GM21576 (cell line): ENCODE measurements around the gene MYBBP1A.
"Not testable (repeated sequence)": the region's sequence is repeated elsewhere in the genome, so short reads cannot be mapped to it uniquely, and the experiment has no call there.

Experiments used
- ATAC-seq: cut with Tn5 transposase; IDR thresholded peaks from one replicate; pipeline ENCODE4 v1.9.1; 2021; ENCODE audit warnings: mild to moderate bottlenecking, moderate library complexity; ENCODE audit not compliant: unreplicated experiment

The MYBBP1A gene, protein sequence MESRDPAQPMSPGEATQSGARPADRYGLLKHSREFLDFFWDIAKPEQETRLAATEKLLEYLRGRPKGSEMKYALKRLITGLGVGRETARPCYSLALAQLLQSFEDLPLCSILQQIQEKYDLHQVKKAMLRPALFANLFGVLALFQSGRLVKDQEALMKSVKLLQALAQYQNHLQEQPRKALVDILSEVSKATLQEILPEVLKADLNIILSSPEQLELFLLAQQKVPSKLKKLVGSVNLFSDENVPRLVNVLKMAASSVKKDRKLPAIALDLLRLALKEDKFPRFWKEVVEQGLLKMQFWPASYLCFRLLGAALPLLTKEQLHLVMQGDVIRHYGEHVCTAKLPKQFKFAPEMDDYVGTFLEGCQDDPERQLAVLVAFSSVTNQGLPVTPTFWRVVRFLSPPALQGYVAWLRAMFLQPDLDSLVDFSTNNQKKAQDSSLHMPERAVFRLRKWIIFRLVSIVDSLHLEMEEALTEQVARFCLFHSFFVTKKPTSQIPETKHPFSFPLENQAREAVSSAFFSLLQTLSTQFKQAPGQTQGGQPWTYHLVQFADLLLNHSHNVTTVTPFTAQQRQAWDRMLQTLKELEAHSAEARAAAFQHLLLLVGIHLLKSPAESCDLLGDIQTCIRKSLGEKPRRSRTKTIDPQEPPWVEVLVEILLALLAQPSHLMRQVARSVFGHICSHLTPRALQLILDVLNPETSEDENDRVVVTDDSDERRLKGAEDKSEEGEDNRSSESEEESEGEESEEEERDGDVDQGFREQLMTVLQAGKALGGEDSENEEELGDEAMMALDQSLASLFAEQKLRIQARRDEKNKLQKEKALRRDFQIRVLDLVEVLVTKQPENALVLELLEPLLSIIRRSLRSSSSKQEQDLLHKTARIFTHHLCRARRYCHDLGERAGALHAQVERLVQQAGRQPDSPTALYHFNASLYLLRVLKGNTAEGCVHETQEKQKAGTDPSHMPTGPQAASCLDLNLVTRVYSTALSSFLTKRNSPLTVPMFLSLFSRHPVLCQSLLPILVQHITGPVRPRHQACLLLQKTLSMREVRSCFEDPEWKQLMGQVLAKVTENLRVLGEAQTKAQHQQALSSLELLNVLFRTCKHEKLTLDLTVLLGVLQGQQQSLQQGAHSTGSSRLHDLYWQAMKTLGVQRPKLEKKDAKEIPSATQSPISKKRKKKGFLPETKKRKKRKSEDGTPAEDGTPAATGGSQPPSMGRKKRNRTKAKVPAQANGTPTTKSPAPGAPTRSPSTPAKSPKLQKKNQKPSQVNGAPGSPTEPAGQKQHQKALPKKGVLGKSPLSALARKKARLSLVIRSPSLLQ (N-terminal part only)

DNA sequence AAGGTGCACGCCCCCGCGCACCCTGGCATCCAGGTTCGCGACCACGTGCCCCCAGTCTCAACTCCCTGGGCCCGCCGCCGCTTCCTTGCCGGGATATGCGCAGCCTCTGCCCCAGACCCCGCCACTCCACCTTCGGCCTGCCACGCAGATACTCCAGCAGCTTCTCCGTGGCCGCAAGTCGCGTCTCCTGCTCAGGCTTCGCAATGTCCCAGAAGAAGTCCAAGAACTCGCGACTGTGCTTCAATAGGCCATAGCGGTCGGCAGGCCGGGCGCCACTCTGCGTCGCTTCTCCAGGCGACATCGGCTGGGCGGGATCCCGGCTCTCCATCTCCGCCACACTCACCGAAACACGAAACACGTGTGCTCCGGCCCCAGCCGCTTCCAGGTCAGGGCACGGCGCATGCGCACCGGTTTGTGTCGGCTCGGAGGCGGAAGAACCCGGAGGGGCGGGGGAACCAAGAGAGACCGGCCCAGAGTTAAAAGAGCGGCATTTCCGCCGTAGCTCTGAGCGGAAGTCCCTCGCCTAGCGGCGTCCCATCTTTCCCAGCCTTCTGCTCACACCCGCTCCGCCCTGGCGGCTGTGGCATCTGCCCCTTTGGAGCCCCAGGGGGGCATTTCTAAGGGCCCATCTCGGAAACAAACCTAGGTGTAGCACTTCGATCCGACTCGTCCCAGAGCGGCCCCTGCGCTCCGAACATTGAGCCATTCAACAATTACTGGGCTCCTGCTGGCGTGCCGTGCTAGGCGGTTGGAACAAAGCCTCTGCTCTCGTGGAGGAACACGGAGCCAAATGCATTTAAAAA lies at the start of gene MYBBP1A:
Gene MYBBP1A (minus strand): TSS at position 388 of the 803 bp plus-strand sequence. CDS start 60 bp downstream, at position 328.
- peak; percentile 73 for ATAC-seq

- ATAC-seq: not testable (repeated sequence)
Measured at GRCh38 chr17:4604736-4605135, 49.6 kb upstream of the MYBBP1A start.

DNA sequence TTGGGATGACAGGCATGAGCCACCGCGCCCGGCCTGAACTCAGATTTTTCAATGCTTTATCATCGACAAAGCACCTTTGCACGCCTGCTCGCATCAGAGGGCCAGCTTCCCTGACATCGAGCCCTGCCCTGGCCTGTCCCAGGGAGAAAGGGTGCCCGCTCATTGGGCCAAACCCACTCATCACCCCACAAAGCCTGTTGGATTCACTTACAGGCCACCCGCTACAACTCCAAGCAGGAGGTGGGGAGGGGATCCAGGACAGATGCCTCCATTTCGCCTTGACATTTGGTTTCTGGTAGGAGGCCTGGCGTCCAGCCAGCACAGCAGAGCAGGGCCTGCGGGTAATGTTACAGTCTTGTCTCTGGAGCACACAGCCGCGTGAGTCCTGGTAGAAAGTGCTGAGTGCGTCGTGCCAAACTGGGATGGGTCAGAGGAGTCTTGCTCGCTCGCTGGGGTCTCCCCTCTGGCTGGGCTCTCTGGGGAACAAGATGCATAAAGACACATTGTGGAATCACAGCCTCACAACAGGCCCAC lies 49.0 kb upstream of the MYBBP1A start:
- no peak for ATAC-seq

DNA sequence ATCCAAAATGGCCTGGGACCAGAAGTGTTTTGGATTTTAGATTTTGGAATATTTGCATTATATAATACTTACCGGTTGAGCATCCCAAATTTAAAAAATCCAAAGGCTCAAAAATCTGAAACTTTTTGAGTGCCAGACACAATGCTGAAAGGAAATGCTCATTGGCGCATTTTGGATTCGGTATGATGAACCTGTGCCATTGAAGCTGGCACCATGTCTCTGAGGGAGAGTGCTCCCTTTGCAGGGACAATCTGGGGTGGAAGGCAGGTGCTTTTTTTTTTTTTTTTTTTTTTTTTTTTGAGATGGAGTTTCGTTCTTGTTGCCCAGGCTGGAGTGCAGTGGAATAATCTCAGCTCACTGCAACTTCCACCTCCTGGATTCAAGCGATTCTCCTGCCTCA lies 46.9 kb upstream of the MYBBP1A start:
- ATAC-seq: no peak

DNA sequence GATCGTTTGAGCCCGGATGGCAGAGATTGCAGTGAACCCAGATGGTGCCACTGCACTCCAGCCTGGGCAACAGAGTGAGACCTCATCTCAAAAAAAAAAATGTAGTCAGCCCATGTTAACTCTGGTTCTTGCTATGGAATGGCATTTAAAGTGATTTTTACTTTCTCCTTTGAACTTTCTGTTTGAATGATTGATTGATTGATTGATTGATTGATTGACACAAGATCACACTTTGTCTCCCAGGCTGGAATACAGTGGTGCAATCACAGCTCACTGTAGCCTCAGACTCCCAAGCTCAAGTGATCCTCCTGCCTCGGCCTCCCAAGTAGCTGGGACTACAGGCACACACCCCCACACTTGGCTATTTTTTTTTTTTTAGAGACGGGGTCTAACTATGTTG lies 46.1 kb upstream of the MYBBP1A start:
- no peak for ATAC-seq

DNA sequence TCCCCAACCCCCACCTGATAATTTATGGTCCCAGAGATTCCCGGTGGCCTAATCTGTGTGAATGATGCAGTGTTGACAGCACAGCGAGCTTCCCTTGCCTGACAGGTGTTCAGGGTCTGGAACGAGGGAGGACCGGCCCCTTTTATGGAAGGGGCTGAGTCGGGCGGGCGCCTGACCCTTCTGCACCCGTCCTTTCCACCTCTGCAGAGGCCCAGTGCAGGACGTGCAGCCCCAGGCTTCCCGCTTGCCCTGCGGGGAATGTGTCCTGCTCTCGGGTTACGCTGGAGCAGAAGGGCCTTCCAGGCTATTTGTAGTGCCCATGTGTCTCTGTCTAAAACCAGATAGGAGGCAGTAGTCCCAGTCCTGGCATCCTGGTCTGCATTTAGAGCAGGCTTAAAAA lies 45.4 kb upstream of the MYBBP1A start:
- no peak for ATAC-seq

- ATAC-seq: no peak
Measured at GRCh38 chr17:4599505-4600281, 44.5 kb upstream of the MYBBP1A start.

DNA sequence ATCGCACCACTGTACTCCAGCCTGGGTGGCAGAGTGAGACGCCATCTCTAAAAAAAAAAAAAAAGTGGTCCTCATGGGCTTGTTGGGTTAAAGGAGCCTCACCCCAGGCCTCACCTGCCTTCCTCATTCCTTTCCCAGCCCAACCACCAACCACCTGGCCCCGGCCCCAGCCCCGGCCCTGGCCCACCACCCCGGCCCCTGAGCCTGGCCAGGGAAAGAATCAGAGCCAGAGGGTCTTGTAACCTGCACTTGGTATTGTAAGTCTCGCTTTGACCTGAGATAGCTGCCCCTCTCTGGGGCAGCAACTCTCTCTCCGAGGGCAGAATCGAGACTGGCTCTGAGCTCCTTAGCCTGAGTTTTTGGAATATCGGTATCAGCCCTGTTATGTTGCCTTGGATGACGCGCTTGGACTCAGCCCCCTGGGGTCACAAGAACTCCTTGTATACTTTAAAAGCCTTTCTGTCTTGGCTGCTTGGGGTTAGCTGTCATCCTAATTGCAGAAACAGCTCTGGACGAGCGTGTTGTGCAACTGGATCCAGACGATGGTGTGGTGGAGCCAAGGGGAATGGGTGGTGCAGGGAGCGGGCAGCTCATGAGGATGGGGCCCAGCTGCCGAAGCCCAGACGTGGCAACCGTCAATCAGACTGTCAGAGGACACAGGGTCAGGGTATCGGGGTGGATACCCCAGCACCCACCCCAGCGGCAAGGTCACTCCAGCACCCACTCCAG lies 43.8 kb upstream of the MYBBP1A start:
- ATAC-seq: no peak

DNA sequence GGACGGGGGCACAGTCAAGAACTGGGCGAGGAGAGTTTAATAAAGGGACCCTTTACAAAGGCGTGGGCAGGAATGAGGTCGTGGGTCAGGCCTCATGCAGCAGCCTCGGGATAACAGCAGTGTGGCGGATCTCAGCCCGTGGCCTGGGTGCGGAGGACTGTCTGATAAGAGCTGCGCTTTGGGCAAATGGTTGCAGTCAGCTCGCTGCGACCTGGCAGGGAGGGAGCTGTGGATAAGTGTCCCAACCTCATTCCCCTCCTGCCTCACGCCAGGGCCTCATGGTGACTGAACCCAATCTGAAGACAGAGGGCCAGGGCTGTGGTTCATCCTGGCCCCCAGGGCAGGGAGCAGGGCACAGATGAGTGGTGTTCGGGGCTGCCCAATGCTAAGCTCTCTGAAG lies 42.8 kb upstream of the MYBBP1A start:
- ATAC-seq: no peak

DNA sequence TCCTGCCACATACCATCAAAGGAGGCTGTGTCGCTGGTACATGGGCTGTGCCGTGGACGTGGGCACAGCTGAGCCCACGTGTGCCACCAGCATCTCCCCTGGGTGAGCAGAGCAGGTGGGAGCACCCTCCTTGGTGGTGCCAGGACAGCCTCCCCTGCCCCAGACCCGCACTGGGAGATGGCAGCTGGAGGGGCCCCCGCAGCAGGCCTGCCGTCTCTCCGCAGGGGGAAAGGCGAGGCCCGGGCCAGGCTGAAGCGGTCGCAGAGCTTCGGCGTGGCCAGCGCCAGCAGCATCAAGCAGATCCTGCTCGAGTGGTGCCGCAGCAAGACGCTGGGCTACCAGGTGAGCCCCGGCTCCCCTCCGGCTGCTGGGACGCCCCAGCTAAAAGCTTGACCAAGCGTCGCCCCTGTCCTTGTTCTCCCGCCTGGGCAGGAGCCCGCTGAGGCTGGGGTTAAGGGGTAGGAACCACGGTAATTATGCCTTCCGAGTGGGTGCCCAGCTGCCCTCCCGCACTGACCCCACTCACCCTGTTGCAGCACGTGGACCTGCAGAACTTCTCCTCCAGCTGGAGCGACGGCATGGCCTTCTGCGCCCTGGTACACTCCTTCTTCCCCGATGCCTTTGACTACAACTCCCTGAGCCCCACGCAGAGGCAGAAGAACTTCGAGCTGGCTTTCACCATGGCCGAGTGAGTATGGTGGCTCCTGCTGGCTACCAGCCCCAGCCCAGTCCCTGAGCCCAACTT lies 41.6 kb upstream of the MYBBP1A start:
- no peak for ATAC-seq

DNA sequence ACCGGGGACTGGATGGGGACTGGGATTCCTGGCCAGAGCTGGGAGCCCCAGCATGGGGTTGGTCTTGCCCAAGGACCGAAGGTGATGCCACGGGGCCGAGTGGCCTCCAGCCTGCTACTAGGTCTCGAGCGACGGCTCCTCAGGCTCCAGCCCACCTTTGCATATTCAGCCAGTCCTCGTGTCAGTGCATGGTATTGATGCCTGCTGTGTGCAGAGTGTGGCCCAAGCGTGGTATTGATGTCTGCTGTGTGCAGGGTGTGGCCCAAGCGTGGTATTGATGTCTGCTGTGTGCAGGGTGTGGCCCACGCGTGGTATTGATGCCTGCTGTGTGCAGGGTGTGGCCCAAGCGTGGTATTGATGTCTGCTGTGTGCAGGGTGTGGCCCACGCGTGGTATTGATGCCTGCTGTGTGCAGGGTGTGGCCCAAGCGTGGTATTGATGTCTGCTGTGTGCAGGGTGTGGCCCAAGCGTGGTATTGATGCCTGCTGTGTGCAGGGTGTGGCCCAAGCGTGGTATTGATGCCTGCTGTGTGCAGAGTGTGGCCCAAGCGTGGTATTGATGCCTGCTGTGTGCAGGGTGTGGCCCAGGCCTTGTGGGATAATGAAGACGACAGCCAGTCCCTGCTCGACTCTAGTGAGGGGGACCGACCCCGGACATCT lies 40.6 kb upstream of the MYBBP1A start:
- ATAC-seq: not testable (repeated sequence)

DNA sequence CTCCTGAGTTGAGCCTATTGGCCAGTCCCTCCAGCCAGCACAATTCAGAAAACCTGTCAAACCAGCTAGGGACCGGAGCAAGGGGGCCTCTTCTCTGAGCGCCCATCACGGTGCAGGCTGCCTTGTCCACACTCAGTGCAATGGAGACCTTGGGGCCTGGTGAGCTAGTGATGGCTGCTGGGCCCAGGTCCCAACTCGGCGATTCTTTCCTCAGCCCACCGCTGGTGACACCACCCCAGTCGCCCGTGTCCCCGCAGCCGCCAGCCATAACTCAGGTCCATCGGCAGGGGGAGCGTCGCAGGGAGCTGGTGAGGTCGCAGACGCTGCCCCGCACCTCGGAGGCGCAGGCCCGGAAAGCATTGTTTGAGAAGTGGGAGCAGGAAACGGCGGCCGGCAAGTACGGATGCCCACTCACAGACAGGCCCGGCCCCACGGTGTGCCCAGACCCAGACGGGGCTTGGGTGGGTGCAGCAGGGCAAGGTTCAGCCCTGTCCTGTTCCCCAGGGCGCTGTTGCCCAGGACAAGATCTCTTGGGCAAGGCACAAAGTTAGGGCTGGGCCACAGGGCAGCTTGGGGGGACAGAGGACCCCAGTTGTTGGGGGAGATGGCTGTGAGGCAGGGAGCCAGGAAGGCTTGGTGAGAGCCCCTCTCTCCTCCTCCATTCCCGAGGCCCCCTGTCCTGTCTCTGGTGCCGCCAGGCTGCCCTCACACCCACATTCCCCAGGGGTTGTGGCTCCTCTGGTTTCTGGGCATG lies 39.9 kb upstream of the MYBBP1A start:
- no peak for ATAC-seq

DNA sequence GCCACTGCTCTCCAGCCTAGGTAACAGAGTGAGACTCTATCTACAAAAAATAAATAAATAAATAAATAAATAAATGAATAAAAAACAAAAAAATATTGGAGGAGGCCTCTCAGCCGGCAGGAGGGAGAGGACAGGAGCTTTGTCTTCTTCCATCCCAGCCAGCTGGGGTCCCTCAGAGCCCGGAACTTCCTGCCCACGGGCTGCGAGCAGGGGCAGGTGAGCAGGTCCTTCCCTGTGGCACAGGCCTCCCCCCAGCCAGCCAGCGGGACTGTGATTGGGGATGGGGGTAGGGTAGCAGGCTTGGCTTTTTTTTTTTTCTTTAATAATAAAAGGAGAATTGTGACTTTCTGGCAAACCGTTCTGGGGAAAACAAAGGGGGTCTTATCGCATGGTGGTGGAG lies 39.2 kb upstream of the MYBBP1A start:
- no peak for ATAC-seq

DNA sequence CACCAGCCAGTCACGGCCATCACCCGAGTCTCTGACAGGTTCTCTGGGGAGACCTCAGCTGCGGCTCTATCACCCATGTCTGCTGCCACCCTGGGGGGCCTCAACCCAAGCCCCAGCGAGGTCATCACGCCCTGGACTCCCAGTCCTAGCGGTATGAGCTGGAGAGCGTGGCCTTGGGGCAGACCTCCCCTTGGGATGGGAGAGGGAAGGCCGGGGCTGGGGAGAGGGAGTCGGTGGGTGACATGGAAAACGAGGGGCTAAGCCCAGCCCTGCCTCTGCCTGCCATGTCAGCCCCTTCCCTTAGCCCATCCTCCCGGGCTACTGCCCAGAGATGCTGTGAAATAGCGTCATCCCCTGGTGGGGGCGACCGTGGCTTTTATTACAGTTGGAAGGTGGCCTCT lies 37.8 kb upstream of the MYBBP1A start:
- no peak for ATAC-seq

DNA sequence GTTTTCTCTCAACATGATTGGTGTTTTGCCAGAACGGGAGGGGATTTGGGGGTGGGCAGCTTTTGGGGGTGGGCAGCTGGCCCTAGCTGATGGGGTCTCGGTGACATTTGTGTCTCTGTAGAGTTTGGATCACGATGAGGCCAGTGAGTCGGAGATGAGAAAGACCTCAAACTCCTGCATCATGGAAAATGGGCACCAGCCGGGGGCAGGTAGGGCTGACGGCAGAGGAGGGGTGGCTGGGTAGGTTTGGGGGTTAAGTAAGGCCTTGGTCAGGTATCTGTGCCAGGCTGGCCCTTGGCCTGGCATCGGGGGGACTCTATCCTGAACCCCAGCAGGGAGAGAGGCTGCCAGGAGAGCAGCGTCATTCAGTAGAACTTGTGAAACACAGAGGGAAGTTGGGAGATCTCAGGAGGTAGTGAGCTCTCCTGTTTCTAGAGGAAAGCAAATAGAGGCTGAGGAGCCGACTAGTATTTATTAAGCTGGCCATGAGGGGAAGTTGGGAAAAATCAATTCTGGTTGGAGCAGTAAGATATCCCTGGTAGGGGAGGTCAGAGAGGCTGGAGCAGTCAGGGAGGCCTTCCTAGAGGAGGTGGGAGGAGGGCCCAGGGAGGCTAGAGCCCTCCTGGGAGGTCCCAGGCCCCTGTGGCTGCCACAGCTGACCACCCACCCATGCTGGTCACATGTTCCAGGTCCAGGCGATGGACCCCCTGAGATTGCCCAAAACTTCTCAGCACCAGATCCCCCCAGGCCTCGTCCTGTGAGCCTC lies 37.2 kb upstream of the MYBBP1A start:
- ATAC-seq: no peak

- no peak for ATAC-seq
Measured at GRCh38 chr17:4591529-4591928, 36.3 kb upstream of the MYBBP1A start.
